ENCODE results near the gene RGS14. TPM values are rescaled to one million over a fixed set of nuclear protein-coding genes. Genes with fewer than 3 reads are reported as not detected.
A peak's percentile ranks its signal among the peaks of the same experiment; 100 is the strongest.

RGS14 gene
- total and polyA plus RNA-seq, 4 donors, result 7.5 to 14.4 (median 10.4) TPM

- no peaks in the 10 kb centered on the region for H3K9me3 ChIP-seq (ENCODE audit: control insufficient read depth, insufficient read depth, low read length)
- peaks cover 26% of the 10 kb centered on the region for H3K4me1 ChIP-seq (ENCODE audit: control insufficient read depth, insufficient read depth, low read length)
- H3K36me3 ChIP-seq (ENCODE audit: control insufficient read depth, insufficient read depth, low read length), result no peaks in the 10 kb centered on the region
- H3K4me3 ChIP-seq (ENCODE audit: low read depth, low read length), result no peak overlapping the region
- 84% methylated on average over 12 of the region's 16 CpGs for WGBS (ENCODE audit: insufficient coverage)
- peaks cover 56% of the 10 kb centered on the region for H3K27me3 ChIP-seq (ENCODE audit: control insufficient read depth, insufficient read depth, low read length)
- H3K27ac ChIP-seq (ENCODE audit: low read depth, low read length), result no peak overlapping the region
- no peak for DNase-seq (ENCODE audit: low read depth in 4 of 6, low spot score in 6 of 6)
Observed at GRCh38 chr5:177397875-177398390, 40.2 kb downstream of the RGS14 start.

- peak in 2 of 6 donors; percentile 54 to 76 for DNase-seq (ENCODE audit: low read depth in 4 of 6, low spot score in 6 of 6)
- H3K9me3 ChIP-seq (ENCODE audit: control insufficient read depth, insufficient read depth, low read length), result no peaks in the 10 kb centered on the region
Observed at GRCh38 chr5:177399997-177400868, 42.5 kb downstream of the RGS14 start, which contains the start of gene PFN3. Gene PFN3, minus strand, starts transcription at chr5:177400661. Its CDS starts 85 bp downstream, at chr5:177400576.

GRCh38 chr5:177402271-177403043 lies 44.7 kb downstream of the RGS14 start:
- peak in 2 of 6 donors; percentile 73 to 91 for DNase-seq (ENCODE audit: low read depth in 4 of 6, low spot score in 6 of 6)
- WGBS (ENCODE audit: insufficient coverage), result 6% methylated on average over 38 of the region's 49 CpGs

More at GRCh38 chr5:177399997-177400868, 42.5 kb downstream of the RGS14 start, which contains the start of gene PFN3:
- 4% methylated on average over 88 of the region's 92 CpGs for WGBS (ENCODE audit: insufficient coverage)
- H3K4me3 ChIP-seq (ENCODE audit: low read depth, low read length), result no peak within 1 kb of the TSS
- peaks cover 75% of the 10 kb centered on the region for H3K27me3 ChIP-seq (ENCODE audit: control insufficient read depth, insufficient read depth, low read length)
- no peaks in the 10 kb centered on the region for H3K36me3 ChIP-seq (ENCODE audit: control insufficient read depth, insufficient read depth, low read length)
- H3K27ac ChIP-seq (ENCODE audit: low read depth, low read length), result no peak within 1 kb of the TSS
- peaks cover 49% of the 10 kb centered on the region for H3K4me1 ChIP-seq (ENCODE audit: control insufficient read depth, insufficient read depth, low read length)

GRCh38 chr5:177403102-177403791 lies 45.5 kb downstream of the RGS14 start:
- WGBS (ENCODE audit: insufficient coverage), result 1% methylated on average over 59 of the region's 61 CpGs

More at GRCh38 chr5:177402271-177403043, 44.7 kb downstream of the RGS14 start:
- H3K27ac ChIP-seq (ENCODE audit: low read depth, low read length), result no peak overlapping the region
- peaks cover 54% of the 10 kb centered on the region for H3K4me1 ChIP-seq (ENCODE audit: control insufficient read depth, insufficient read depth, low read length)
- peaks cover 73% of the 10 kb centered on the region for H3K27me3 ChIP-seq (ENCODE audit: control insufficient read depth, insufficient read depth, low read length)
- H3K9me3 ChIP-seq (ENCODE audit: control insufficient read depth, insufficient read depth, low read length), result no peaks in the 10 kb centered on the region
- H3K4me3 ChIP-seq (ENCODE audit: low read depth, low read length), result peak overlapping the region; percentile 22
- no peaks in the 10 kb centered on the region for H3K36me3 ChIP-seq (ENCODE audit: control insufficient read depth, insufficient read depth, low read length)

GRCh38 chr5:177403792-177404640 lies 46.3 kb downstream of the RGS14 start:
- Histone ChIP-seq H3K36me3 (ENCODE audit: control insufficient read depth, insufficient read depth, low read length) (no peaks in the 10 kb centered on the region), H3K27me3 (ENCODE audit: control insufficient read depth, insufficient read depth, low read length) (peaks cover 60% of the 10 kb centered on the region), H3K27ac (ENCODE audit: low read depth, low read length) (no peak overlapping the region), H3K4me3 (ENCODE audit: low read depth, low read length) (peak overlapping the region; percentile 50), H3K9me3 (ENCODE audit: control insufficient read depth, insufficient read depth, low read length) (no peaks in the 10 kb centered on the region), H3K4me1 (ENCODE audit: control insufficient read depth, insufficient read depth, low read length) (peaks cover 54% of the 10 kb centered on the region)
- WGBS (ENCODE audit: insufficient coverage), result under 1% methylated on average over 84 of the region's 93 CpGs
- peak in 2 of 6 donors; percentile 86 to 90 for DNase-seq (ENCODE audit: low read depth in 4 of 6, low spot score in 6 of 6)

More at GRCh38 chr5:177403102-177403791, 45.5 kb downstream of the RGS14 start:
- H3K27me3 ChIP-seq (ENCODE audit: control insufficient read depth, insufficient read depth, low read length), result peaks cover 65% of the 10 kb centered on the region
- DNase-seq (ENCODE audit: low read depth in 4 of 6, low spot score in 6 of 6), result peak in 2 of 6 donors; percentile 41 to 53
- peak overlapping the region; percentile 50 for H3K4me3 ChIP-seq (ENCODE audit: low read depth, low read length)
- no peaks in the 10 kb centered on the region for H3K9me3 ChIP-seq (ENCODE audit: control insufficient read depth, insufficient read depth, low read length)
- peaks cover 54% of the 10 kb centered on the region for H3K4me1 ChIP-seq (ENCODE audit: control insufficient read depth, insufficient read depth, low read length)
- no peaks in the 10 kb centered on the region for H3K36me3 ChIP-seq (ENCODE audit: control insufficient read depth, insufficient read depth, low read length)
- H3K27ac ChIP-seq (ENCODE audit: low read depth, low read length), result no peak overlapping the region

- peaks cover 49% of the 10 kb centered on the region for H3K4me1 ChIP-seq (ENCODE audit: control insufficient read depth, insufficient read depth, low read length)
- no peaks in the 10 kb centered on the region for H3K36me3 ChIP-seq (ENCODE audit: control insufficient read depth, insufficient read depth, low read length)
- DNase-seq (ENCODE audit: low read depth in 4 of 6, low spot score in 6 of 6), result peak in 2 of 6 donors; percentile 50 to 51
- H3K4me3 ChIP-seq (ENCODE audit: low read depth, low read length), result peak overlapping the region; percentile 50
- 16% methylated on average over 16 of the region's 16 CpGs for WGBS (ENCODE audit: insufficient coverage)
- peaks cover 54% of the 10 kb centered on the region for H3K27me3 ChIP-seq (ENCODE audit: control insufficient read depth, insufficient read depth, low read length)
- H3K9me3 ChIP-seq (ENCODE audit: control insufficient read depth, insufficient read depth, low read length), result no peaks in the 10 kb centered on the region
- H3K27ac ChIP-seq (ENCODE audit: low read depth, low read length), result no peak overlapping the region
Observed at GRCh38 chr5:177404641-177405179, 47.0 kb downstream of the RGS14 start.

- 94% methylated on average over 2 of the region's 2 CpGs for WGBS (ENCODE audit: insufficient coverage)
- Histone ChIP-seq H3K4me3 (ENCODE audit: low read depth, low read length) (no peak overlapping the region), H3K4me1 (ENCODE audit: control insufficient read depth, insufficient read depth, low read length) (peaks cover 43% of the 10 kb centered on the region), H3K9me3 (ENCODE audit: control insufficient read depth, insufficient read depth, low read length) (no peaks in the 10 kb centered on the region), H3K27me3 (ENCODE audit: control insufficient read depth, insufficient read depth, low read length) (peaks cover 48% of the 10 kb centered on the region), H3K36me3 (ENCODE audit: control insufficient read depth, insufficient read depth, low read length) (no peaks in the 10 kb centered on the region), H3K27ac (ENCODE audit: low read depth, low read length) (no peak overlapping the region)
- DNase-seq (ENCODE audit: low read depth in 4 of 6, low spot score in 6 of 6), result no peak
Observed at GRCh38 chr5:177405312-177405711, 47.6 kb downstream of the RGS14 start.

- no peak overlapping the region for H3K27ac ChIP-seq (ENCODE audit: low read depth, low read length)
Observed at GRCh38 chr5:177405805-177406204, 48.1 kb downstream of the RGS14 start.

More at GRCh38 chr5:177405805-177406204, 48.1 kb downstream of the RGS14 start:
- DNase-seq (ENCODE audit: low read depth in 4 of 6, low spot score in 6 of 6), result no peak
- H3K4me3 ChIP-seq (ENCODE audit: low read depth, low read length), result no peak overlapping the region
- peaks cover 39% of the 10 kb centered on the region for H3K4me1 ChIP-seq (ENCODE audit: control insufficient read depth, insufficient read depth, low read length)
- WGBS (ENCODE audit: insufficient coverage), result 84% methylated on average over 4 of the region's 5 CpGs
- peaks cover 43% of the 10 kb centered on the region for H3K27me3 ChIP-seq (ENCODE audit: control insufficient read depth, insufficient read depth, low read length)
- H3K9me3 ChIP-seq (ENCODE audit: control insufficient read depth, insufficient read depth, low read length), result no peaks in the 10 kb centered on the region
- no peaks in the 10 kb centered on the region for H3K36me3 ChIP-seq (ENCODE audit: control insufficient read depth, insufficient read depth, low read length)

Measured in spinal cord (tissue), 10 donors.